ENCODE data around the gene ZNF440. TPM values are rescaled to one million over a fixed set of nuclear protein-coding genes. Genes with fewer than 3 reads are reported as not detected.
A peak's percentile ranks its signal among the peaks of the same experiment; 100 is the strongest.
"Not testable (repeated sequence)": the region's sequence is repeated elsewhere in the genome, so short reads cannot be mapped to it uniquely, and the experiment has no call there.

The ZNF440 gene
- 10 to 100 TPM; 11.2 to 14.9 TPM for total RNA-seq

DNA sequence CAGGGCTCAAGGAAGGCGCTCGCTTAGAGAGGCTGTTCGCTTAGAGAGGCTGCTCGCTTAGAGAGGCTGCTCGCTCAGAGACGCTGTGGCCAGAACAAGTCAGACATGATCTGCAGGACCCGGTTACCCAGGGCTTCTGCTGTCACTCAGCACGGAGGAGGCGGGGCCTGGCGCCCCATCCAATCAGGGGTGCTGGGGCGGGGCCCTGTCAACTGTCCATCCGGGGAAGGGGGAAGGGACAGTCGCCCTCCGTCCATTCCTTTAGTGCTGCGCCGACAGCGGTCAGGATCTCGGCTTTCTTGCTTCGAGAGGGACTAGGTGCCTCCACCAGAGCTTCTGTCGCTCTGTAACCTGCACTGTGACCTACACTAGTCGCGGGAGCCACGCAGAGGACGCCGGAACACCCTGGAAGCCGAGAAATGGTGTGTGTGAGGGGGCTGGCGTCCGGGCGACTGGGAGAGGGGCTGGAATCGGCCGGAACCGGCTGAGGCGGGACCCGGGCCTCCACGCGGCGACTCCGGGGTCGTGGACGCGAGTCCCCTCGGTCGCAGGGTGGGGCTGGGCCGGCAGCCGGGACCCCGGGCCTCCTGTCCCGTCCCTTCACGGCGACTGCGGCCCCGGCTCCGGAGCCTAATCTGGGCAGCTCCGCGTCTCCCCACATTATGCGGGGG lies at the start of gene ZNF440:
TSS of gene ZNF440 (plus strand) at position 245 of the 671 bp plus-strand sequence. CDS start at position 420, 175 bp downstream.
- peak within 1 kb of the TSS; percentile 91 for H3K4me3 Mint-ChIP-seq
- DNase-seq (peak; percentile 95), ATAC-seq (peak; percentile 100)
- peak within 1 kb of the TSS; percentile 88 for H3K27ac Mint-ChIP-seq
- no peaks in the 10 kb centered on the region for H3K27me3 Mint-ChIP-seq
- peaks cover 39% of the 10 kb centered on the region for H3K36me3 Mint-ChIP-seq
- CTCF ChIA-PET = interaction anchor here (0.9 to 4.5 kb wide), 7 partner anchors 17 to 326 kb away, joined by 3 to 40 read pairs (median 4); partner anchors contain the start of genes ZNF20 and ZNF491
- peaks cover 20% of the 10 kb centered on the region for H3K4me1 Mint-ChIP-seq
- peaks cover 5% of the 10 kb centered on the region for H3K9me3 Mint-ChIP-seq (ENCODE audit: low read depth)

DNA sequence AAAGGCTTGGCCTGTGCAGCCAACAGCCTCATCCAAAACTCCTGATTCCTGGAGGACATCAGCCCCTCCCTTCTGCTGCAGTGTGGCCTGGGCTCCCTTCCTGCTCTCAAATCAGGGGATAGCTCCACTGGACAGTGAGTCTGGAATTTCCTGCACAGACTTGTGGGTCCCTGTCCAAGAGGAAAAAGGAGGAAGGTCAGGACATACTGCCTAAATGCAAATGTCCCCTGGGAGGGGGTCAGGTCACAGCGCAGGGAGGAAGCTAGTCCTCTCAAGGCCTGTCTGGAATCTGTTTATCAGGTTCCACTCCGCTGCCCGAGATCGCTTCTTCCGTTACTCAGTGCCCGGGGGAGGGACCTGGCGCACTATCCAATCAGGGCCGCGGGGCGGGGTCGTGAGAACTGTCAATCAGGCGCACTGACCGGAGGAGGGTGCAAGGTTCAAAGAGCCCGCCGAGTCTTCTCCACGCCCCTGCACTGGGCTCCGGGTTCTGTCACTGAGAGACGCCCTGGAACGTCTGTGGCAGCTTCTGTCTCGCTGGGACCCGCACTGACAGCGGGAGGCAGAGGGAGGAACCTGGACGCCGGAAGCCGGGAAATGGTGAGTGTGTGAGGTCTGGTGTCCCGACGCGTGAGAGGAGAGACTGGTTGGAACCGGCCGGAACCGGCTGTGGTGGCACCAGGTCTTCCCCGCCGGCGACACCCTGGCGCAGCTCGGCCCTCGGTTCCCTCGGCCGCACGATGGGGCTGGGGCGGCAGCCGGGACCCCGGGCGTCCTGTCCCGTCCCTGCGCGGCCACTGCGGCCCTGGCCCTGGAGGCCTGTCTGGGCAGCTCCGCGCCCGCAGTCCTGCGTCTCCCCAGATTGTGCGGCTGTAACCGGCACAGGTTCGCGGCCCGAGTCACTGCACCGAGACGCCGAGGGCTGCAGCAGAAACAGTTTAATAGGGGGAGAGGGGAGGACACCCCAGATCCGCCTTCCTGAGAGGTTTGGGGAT lies 47.2 kb upstream of the ZNF440 start, which contains the start of gene ZNF441:
TSS of gene ZNF441 (plus strand) at position 404 of the 995 bp plus-strand sequence. CDS start at position 598, 194 bp downstream.
- peak within 1 kb of the TSS; percentile 97 for H3K27ac Mint-ChIP-seq
- peaks cover 15% of the 10 kb centered on the region for H3K4me1 Mint-ChIP-seq
- CTCF ChIA-PET = interaction anchor here (0.6 to 1.4 kb wide), 4 partner anchors 10 to 298 kb away, joined by 3 read pairs; no protein-coding TSS in a partner anchor
- peaks cover 38% of the 10 kb centered on the region for H3K36me3 Mint-ChIP-seq
- ATAC-seq (peak; percentile 98), DNase-seq (peak; percentile 97)
- H3K4me3 Mint-ChIP-seq = peak within 1 kb of the TSS; percentile 94
- peaks cover 26% of the 10 kb centered on the region for H3K9me3 Mint-ChIP-seq (ENCODE audit: low read depth)
- H3K27me3 Mint-ChIP-seq = peaks cover 7% of the 10 kb centered on the region

- H3K4me3 Mint-ChIP-seq = peak overlapping the region; percentile 94
- ATAC-seq (no peak), DNase-seq (peak; percentile 55)
- peaks cover 29% of the 10 kb centered on the region for H3K9me3 Mint-ChIP-seq (ENCODE audit: low read depth)
- H3K4me1 Mint-ChIP-seq = peaks cover 15% of the 10 kb centered on the region
- H3K27me3 Mint-ChIP-seq = peaks cover 7% of the 10 kb centered on the region
- CTCF ChIA-PET = interaction anchor here (1.4 kb wide), 1 partner anchor 11 kb away, joined by 3 read pairs; no protein-coding TSS in a partner anchor
- peaks cover 44% of the 10 kb centered on the region for H3K36me3 Mint-ChIP-seq
- peak overlapping the region; percentile 86 for H3K27ac Mint-ChIP-seq
Measured at GRCh38 chr19:11767633-11768133, 46.4 kb upstream of the ZNF440 start.

- ATAC-seq = no peak
- CTCF ChIA-PET = no interaction called here
- Mint-ChIP-seq H3K27me3 (peaks cover 1% of the 10 kb centered on the region), H3K9me3 (ENCODE audit: low read depth) (peaks cover 36% of the 10 kb centered on the region), H3K4me1 (peaks cover 15% of the 10 kb centered on the region), H3K4me3 (no peak overlapping the region), H3K36me3 (peaks cover 57% of the 10 kb centered on the region), H3K27ac (no peak overlapping the region)
- no peak for DNase-seq
Measured at GRCh38 chr19:11769995-11770394, 44.1 kb upstream of the ZNF440 start.

DNA sequence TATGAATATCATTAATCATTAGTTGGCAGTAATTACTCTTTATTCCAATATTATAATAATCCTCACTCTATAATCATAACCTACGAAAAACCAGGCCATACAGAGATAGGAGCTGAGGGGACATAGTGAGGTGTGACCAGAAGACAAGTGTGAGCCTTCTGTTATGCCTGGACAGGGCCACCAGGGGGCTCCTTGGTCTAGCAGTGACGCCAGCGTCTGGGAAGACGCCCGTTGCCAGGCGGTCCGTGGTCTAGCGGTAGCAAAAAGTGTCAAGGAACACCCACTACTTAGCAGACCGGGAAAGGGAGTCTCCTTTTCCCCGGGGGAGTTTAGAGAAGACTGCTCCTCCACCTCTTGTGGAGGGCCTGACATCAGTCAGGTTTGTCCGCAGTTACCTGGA lies 42.6 kb upstream of the ZNF440 start:
- H3K27ac Mint-ChIP-seq, DNase-seq, CTCF ChIA-PET, H3K4me3 Mint-ChIP-seq, ATAC-seq, H3K27me3 Mint-ChIP-seq: not testable (repeated sequence)
- H3K4me1 Mint-ChIP-seq = peaks cover 13% of the 10 kb centered on the region
- H3K36me3 Mint-ChIP-seq = peaks cover 64% of the 10 kb centered on the region
- H3K9me3 Mint-ChIP-seq (ENCODE audit: low read depth) = peaks cover 36% of the 10 kb centered on the region

- H3K4me3 Mint-ChIP-seq, H3K27ac Mint-ChIP-seq, H3K27me3 Mint-ChIP-seq, H3K4me1 Mint-ChIP-seq, DNase-seq, CTCF ChIA-PET, ATAC-seq: not testable (repeated sequence)
- H3K9me3 Mint-ChIP-seq (ENCODE audit: low read depth) = peaks cover 51% of the 10 kb centered on the region
- H3K36me3 Mint-ChIP-seq = peaks cover 86% of the 10 kb centered on the region
Measured at GRCh38 chr19:11776669-11777068, 37.4 kb upstream of the ZNF440 start.

DNA sequence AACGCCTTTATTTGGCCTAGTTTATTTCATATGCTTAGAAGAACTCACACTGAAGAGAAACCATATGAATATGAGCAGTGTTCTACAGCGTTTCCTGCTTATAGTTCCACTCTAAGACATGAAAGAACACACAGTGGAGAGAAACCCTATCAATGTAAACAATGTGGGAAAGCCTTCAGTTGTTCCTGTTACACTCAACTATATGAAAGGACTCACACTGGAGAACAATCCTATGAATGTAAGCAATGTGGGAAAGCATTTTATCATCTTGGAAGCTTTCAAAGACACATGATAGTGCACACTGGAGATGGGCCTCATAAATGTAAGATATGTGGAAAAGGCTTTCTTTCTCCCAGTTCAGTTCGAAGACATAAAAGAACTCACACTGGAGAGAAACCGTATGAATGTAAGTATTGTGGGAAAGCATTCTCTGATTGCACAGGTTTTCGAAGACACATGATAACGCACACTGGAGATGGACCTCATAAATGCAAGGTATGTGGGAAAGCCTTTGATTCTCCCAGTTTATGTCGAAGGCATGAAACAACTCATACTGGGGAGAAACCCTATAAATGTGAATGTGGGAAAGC lies 33.5 kb upstream of the ZNF440 start:
- CTCF ChIA-PET = no interaction called here
- ATAC-seq = no peak
- Mint-ChIP-seq H3K4me1 (no peaks in the 10 kb centered on the region), H3K9me3 (ENCODE audit: low read depth) (peaks cover 53% of the 10 kb centered on the region), H3K36me3 (peaks cover 83% of the 10 kb centered on the region), H3K27me3 (no peaks in the 10 kb centered on the region), H3K27ac (no peak overlapping the region), H3K4me3 (no peak overlapping the region)
- no peak for DNase-seq

GRCh38 chr19:11781295-11782057 lies 32.6 kb upstream of the ZNF440 start:
- no peaks in the 10 kb centered on the region for H3K27me3 Mint-ChIP-seq
- H3K4me1 Mint-ChIP-seq = no peaks in the 10 kb centered on the region
- H3K9me3 Mint-ChIP-seq (ENCODE audit: low read depth) = peaks cover 53% of the 10 kb centered on the region
- H3K36me3 Mint-ChIP-seq = peaks cover 79% of the 10 kb centered on the region
- no peak for DNase-seq
- no peak overlapping the region for H3K4me3 Mint-ChIP-seq
- ATAC-seq = no peak
- CTCF ChIA-PET = no interaction called here
- no peak overlapping the region for H3K27ac Mint-ChIP-seq

- no peak overlapping the region for H3K27ac Mint-ChIP-seq
- ATAC-seq (no peak), DNase-seq (no peak)
- CTCF ChIA-PET = no interaction called here
- no peaks in the 10 kb centered on the region for H3K27me3 Mint-ChIP-seq
- H3K36me3 Mint-ChIP-seq = peaks cover 64% of the 10 kb centered on the region
- no peak overlapping the region for H3K4me3 Mint-ChIP-seq
- no peaks in the 10 kb centered on the region for H3K4me1 Mint-ChIP-seq
- H3K9me3 Mint-ChIP-seq (ENCODE audit: low read depth) = peaks cover 46% of the 10 kb centered on the region
Measured at GRCh38 chr19:11783767-11784166, 30.3 kb upstream of the ZNF440 start.

DNA sequence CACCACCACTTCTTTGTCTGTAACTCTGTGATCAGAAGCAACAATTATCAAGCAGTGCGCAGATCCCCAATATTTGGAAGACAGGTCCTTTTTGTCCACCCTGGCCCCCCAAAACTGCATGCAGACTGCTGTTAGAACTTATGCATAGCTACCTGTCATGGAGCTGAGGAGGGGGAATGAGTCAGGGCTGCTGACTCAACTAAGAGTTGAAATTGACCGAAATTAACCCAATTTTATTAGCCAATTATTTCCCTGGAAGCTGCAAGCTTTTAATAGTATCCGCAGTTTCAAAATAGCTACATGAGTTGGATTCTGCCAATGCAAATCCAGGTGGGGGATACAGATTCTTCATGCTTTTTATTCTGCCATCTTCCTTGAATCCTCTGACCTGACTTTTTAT lies 29.7 kb upstream of the ZNF440 start:
- no peak for ATAC-seq
- peaks cover 58% of the 10 kb centered on the region for H3K36me3 Mint-ChIP-seq
- no peak for DNase-seq
- CTCF ChIA-PET = no interaction called here
- H3K9me3 Mint-ChIP-seq (ENCODE audit: low read depth) = peaks cover 50% of the 10 kb centered on the region
- no peaks in the 10 kb centered on the region for H3K4me1 Mint-ChIP-seq
- peak overlapping the region; percentile 15 for H3K27ac Mint-ChIP-seq
- no peak overlapping the region for H3K4me3 Mint-ChIP-seq
- H3K27me3 Mint-ChIP-seq = no peaks in the 10 kb centered on the region

- DNase-seq = no peak
- ATAC-seq = no peak
- H3K4me1 Mint-ChIP-seq = no peaks in the 10 kb centered on the region
- CTCF ChIA-PET = no interaction called here
- H3K27ac Mint-ChIP-seq = no peak overlapping the region
- peaks cover 47% of the 10 kb centered on the region for H3K9me3 Mint-ChIP-seq (ENCODE audit: low read depth)
- H3K27me3 Mint-ChIP-seq = no peaks in the 10 kb centered on the region
- peaks cover 31% of the 10 kb centered on the region for H3K36me3 Mint-ChIP-seq
- no peak overlapping the region for H3K4me3 Mint-ChIP-seq
Measured at GRCh38 chr19:11787536-11787935, 26.5 kb upstream of the ZNF440 start.

DNA sequence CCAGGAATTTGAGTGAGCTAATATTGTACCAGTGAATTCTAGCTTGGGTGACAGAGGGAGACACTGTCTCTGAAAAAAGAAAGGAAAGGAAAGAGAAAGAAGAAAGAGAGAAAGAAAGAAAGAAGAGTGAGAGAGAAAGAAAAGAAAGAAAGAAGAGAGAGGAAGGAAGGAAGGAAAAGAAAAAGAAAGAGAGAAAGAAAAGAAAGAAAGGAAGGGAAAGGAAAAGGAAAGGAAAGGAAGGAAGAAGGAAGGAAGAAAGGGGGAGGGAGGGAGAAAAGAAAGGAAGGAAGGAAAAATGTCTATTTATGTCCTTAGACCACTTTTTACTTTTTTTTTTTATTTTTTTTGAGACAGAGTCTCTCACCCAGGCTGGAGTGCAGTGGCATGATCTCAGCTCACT lies 21.1 kb upstream of the ZNF440 start:
- ATAC-seq = no peak
- Mint-ChIP-seq H3K36me3 (peaks cover 3% of the 10 kb centered on the region), H3K4me1 (peaks cover 7% of the 10 kb centered on the region), H3K27ac (no peak overlapping the region), H3K9me3 (ENCODE audit: low read depth) (peaks cover 20% of the 10 kb centered on the region), H3K27me3 (no peaks in the 10 kb centered on the region), H3K4me3 (no peak overlapping the region)
- CTCF ChIA-PET = interaction anchor here (0.6 kb wide), 1 partner anchor 19 kb away, joined by 3 read pairs; no protein-coding TSS in a partner anchor
- DNase-seq = no peak

Measured in activated CD8-positive, alpha-beta memory T cell treated with anti-CD3 and anti-CD28 coated beads, Interleukin-2, amount 10 ng/mL, durations not matched to agents 7 days and 5 days (primary cell).